Breast epithelium (tissue), 3 donors: ENCODE results near the gene HIP1R.

ENCODE experiments used
- CTCF ChIP-seq, 3 donors: fragments of 450-650 bp; IDR thresholded peaks; one replicate each; pipeline ENCODE4 v1.5.1; 2016 to 2017; ENCODE audit warnings: antibody characterized with exemption in 3 of 3, mild to moderate bottlenecking in 3 of 3, moderate library complexity in 3 of 3
- POLR2A ChIP-seq: fragments of 450-650 bp; IDR thresholded peaks from one replicate; pipeline ENCODE4 v1.6.1; 2016; ENCODE audit warnings: antibody characterized with exemption, mild to moderate bottlenecking, moderate library complexity
- POLR2AphosphoS5 ChIP-seq, 3 donors: sonication (generic); formaldehyde crosslinking; IDR thresholded peaks; one replicate each; pipeline ENCODE4 v1.6.1; 2017; ENCODE audit warnings: antibody characterized with exemption in 3 of 3

- TF ChIP-seq CTCF (IDR thresholded peaks at IDR 0.05): no peak
- TF ChIP-seq POLR2A: no peak
- TF ChIP-seq POLR2AphosphoS5 (IDR thresholded peaks at IDR 0.05): no peak
Measured at GRCh38 chr12:122807651-122808050, 27.6 kb upstream of the HIP1R start.
